HG02938 (cell line): ENCODE data around the gene RHOBTB1.

Source experiments
- ATAC-seq: cut with Tn5 transposase; IDR thresholded peaks from one replicate; pipeline ENCODE4 v1.9.1; 2021; ENCODE audit warnings: mild to moderate bottlenecking, moderate library complexity; ENCODE audit not compliant: unreplicated experiment

Gene RHOBTB1

GRCh38 chr10:60967260-60967659 lies 23.3 kb upstream of the RHOBTB1 start:
- no peak for ATAC-seq

DNA sequence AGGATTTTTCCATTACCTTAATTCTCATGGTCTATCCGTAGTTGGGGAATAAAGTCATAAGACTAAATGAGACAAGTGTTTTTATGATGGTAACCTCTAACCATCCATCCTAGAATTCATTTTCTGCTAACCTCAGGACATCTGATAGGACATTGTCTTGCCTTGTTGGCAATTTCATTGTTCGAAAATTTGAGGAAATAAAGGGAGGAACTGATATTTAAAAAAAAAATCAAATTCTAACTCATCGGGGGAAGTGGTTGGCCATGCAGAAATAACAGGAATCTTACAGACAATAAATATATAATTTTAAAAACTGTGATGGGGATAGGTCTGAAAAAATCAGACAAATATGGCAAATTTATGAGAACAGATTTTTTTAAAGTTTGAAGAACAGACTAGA lies 21.7 kb upstream of the RHOBTB1 start:
- no peak for ATAC-seq

DNA sequence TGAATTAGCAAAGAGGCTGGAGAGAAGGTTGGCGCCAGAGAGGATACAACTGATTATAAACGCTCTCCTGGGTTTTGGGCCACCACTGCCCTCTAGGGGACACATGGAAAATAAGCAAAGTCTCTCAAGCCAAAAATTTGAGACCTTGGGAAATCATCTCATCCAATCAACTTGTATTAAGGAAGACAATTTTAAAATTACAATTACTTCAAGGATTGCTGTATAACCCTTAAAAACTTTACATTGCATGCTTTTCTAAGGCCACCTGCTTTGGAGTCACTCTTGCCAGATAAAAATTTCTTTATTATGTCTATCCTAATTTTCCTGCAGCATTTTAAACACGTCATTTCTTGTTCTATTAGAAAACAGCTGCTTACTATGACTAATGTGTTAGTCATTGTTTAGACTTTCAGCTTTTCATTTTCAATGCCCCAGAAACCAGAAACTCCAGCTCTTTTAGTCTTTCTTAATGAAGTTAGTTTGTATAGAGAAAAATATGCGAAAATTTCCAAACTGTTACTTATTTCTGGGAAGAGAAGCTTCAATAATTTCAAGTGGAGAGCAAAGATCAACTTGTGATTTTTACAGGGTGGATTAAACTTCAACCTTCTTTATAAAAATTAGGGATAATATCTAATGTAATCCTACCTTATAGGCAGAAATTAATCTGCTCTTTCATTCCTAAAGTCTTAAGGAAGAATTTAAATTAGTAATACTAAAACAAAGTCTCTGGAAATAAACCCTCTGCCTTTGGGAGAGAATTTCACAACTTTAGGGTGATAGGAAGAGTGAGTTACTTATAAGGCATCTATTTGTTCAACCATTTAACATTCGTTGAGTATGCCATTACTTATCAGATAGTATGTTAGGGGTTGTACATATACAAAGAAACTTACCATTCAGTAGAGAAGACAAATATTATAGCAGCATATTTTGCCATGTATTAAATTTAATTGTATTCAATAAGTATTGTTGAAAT lies 20.6 kb upstream of the RHOBTB1 start:
- peak; percentile 69 for ATAC-seq

- ATAC-seq = no peak
These were observed 19.7 kb upstream of the RHOBTB1 start for GRCh38 chr10:60963441-60964256.

- no peak for ATAC-seq
These were observed 19.0 kb upstream of the RHOBTB1 start for GRCh38 chr10:60962946-60963345.

- no peak for ATAC-seq
These were observed 16.9 kb upstream of the RHOBTB1 start for GRCh38 chr10:60960913-60961312.

- no peak for ATAC-seq
These were observed 16.0 kb upstream of the RHOBTB1 start for GRCh38 chr10:60960031-60960430.

DNA sequence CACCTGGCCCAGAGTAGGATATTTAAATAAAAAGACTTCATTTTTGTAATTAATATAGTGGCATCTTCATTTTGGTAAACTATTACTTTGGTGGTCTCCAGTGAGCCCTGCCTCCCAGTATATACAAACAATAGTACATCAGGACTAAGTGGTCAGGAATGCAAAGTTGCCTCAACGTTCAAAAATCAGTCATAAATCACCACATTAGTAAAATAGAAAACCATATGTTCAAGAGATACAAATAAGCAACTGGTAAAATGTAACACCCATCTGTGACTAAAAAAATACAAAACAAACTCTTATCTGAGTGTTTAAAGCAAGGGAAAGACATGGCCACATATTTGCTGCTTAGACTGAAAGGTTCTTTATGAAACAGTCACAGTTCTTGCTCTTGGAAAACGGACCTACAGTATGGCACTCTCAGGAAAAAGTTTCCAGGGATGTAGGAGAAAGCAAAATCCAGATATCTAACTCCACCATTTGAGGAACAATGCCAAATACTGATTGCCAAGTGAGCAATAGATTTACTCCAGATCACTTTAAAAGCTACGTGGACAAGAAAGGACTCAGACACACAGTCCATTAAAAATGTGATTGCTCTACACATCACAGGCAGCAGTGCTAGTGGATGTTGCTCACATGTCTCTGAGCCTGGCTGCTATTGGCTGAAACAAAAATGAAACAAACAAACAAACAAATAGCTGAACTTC lies 15.1 kb upstream of the RHOBTB1 start:
- ATAC-seq = no peak

- ATAC-seq = no peak
These were observed 13.8 kb upstream of the RHOBTB1 start for GRCh38 chr10:60957667-60958221.

DNA sequence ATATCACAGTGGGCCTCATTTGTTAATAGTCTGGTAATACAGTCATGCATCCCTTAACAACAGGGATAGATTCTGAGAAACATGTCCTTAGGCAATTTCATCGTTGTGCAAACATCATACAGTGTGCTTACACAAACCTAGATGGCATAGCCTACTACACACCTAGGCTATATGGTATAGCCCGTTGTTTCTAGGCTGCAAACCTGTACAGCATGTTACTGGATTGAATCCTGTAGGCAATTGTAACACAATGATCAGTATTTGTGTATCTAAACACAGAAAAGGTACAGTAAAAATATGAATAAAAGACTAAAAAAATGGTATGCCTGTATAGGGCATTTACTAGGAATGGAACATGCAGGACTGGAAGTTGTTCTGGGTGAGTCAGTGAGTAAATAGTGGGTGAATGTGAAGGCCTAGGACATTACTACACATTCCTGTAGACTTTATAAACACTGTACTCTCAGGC lies 12.0 kb upstream of the RHOBTB1 start:
- ATAC-seq = no peak

DNA sequence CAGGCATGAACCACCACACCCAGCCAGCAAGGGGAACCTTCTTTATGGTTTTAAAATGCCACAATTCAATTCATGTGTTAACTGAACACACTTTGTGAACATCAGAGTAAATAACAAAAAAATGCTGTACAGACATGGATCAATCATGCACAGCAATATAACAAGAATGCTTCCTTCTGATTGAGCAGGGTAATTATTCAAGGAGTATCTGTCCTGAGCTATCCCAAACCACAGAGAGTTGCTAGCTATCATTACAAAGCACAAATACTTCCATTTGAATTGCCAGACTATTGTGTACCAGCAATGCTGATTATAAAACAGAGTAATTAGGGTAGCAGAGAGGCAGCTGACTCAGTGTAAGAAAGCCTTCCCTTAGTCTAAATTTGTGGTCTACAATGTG lies 11.3 kb upstream of the RHOBTB1 start:
- ATAC-seq = no peak

DNA sequence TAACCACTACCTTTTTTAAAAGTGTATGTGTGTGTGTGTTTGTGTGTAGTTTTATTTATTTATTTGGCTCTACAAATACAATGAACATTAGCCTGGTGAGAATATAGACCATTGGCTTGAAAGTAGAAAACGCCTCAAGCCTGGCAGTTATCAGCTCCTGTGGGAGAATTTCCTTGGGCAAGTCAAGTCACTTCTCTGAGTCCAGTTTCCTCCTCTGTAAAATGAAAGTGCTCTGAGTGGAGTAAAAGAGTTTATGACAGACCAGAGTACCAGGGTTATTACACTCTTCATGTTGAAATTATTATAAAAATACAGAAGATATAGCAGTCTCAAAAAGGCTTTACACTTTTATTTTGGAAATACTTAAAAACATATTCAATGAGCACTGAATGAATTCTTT lies 10.1 kb upstream of the RHOBTB1 start:
- no peak for ATAC-seq

- ATAC-seq = no peak
These were observed 9.4 kb upstream of the RHOBTB1 start for GRCh38 chr10:60953420-60953819.

GRCh38 chr10:60952846-60953220 lies 8.8 kb upstream of the RHOBTB1 start:
- no peak for ATAC-seq

- ATAC-seq = no peak
These were observed 8.3 kb upstream of the RHOBTB1 start for GRCh38 chr10:60952067-60952845.

GRCh38 chr10:60951272-60951724 lies 7.3 kb upstream of the RHOBTB1 start:
- ATAC-seq = no peak

DNA sequence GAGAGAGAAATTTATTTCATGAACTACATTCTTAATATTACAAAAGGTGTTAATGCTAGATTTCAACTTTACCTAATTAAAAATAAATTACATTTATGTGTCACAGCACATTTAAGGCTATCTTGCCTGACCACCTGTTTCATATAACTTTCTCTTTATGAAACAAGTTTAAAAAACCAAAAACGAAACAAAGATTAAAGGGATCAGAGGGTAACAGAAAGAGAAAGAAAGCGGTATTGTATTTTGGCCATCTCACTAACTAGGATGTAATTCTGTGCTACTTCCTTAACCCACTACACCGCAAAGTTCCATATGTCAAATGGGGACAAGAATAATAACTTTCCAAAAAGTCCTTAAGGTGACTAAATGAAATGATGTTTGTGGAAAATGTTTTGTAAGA lies 6.3 kb upstream of the RHOBTB1 start:
- ATAC-seq = peak; percentile 45

GRCh38 chr10:60948851-60949250 lies 4.9 kb upstream of the RHOBTB1 start:
- no peak for ATAC-seq

DNA sequence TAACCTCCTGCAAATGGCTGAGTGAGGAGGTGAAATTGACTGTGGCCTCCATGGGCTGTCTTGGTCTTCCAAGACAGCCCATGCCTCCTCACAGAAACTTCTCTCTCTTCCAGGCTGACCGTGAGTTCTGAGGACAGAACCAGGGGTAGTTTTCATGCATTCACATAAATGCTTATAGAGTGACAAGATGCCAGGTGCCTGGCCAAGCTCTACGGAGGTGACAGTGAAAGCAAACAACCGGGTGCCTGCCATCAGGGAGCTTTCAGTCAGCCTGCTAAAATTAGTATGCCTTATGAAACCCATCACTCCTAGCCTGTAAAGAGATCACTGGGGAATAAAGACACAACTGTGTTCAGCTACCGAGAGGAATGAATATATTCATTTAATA lies 919 bp upstream of the RHOBTB1 start:
- no peak for ATAC-seq
